Stimulated activated CD8-positive, alpha-beta memory T cell treated with anti-CD3 and anti-CD28 coated beads, Interleukin-12 subunit alpha, Interleukin-12 subunit beta, amount 100 ng/mL, for 1 hour (primary cell): ENCODE results near the gene SEMA4D.
A peak's percentile ranks its signal among the peaks of the same experiment; 100 is the strongest.
"Not testable (repeated sequence)": the region's sequence is repeated elsewhere in the genome, so short reads cannot be mapped to it uniquely, and the experiment has no call there.

Source experiments
- DNase-seq: peaks from one replicate; pipeline ENCODE4 v3.0.0-alpha.2; 2020; ENCODE audit warnings: low read depth

Gene SEMA4D

DNA sequence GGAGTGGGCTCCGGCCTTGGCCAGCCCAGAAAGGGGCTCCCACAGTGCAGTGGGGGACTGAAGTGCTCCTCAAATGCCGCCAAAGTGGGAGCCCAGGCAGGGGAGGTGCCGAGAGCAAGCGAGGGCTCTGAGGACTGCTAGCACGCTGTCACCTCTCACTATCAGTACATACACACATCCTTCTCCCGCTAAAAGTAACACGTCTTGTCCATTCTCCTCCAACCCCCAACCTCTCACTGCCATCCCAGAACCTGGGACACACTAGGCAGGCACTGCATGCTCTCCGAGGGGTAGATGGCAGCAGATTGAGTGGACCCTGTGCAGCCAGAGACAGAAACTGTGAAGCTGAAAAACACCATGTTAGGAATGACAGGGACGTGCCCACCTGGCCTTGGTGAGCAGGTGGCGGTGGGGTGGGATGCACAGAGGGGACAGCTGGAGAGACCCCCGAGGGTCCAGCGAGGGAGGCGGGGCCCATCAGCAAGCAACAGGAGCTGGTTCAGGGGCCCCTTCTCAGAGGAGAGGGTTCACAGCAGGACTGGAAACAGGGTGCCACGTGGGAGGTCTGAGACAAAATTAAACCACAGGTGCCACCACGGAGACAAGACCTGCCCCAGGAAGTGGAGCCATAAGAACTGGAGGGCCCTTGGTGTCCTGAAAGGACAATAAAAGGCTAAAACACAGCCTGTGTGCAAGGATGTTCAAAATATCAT lies 16.9 kb downstream of the SEMA4D start:
- no peak for DNase-seq

DNA sequence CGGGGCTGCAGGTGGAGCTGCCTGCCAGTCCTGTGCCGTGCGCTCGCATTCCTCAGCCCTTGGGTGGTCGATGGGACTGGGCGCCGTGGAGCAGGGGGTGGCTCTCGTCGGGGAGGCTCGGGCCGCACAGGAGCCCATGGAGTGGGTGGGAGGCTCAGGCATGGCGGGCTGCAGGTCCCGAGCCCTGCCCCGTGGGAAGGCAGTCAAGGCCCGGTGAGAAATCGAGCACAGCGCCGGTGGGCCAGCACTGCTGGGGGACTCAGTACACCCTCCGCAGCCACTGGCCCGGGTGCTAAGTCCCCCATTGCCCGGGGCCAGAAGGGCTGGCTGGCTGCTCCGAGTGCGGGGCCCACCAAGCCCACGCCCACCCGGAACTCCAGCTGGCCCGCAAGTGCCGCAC lies 17.5 kb downstream of the SEMA4D start:
- not testable (repeated sequence) for DNase-seq

DNA sequence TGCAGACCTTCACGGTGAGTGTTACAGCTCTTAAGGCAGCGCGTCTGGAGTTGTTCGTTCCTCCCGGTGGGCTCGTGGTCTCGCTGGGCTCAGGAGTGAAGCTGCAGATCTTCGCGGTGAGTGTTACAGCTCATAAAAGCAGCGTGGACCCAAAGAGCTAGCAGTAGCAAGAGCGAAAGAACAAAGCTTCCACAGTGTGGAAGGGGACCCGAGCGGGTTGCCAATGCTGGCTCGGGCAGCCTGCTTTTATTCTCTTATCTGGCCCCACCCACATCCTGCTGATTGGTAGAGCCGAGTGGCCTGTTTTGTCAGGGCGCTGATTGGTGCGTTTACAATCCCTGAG lies 18.3 kb downstream of the SEMA4D start:
- DNase-seq = not testable (repeated sequence)

DNA sequence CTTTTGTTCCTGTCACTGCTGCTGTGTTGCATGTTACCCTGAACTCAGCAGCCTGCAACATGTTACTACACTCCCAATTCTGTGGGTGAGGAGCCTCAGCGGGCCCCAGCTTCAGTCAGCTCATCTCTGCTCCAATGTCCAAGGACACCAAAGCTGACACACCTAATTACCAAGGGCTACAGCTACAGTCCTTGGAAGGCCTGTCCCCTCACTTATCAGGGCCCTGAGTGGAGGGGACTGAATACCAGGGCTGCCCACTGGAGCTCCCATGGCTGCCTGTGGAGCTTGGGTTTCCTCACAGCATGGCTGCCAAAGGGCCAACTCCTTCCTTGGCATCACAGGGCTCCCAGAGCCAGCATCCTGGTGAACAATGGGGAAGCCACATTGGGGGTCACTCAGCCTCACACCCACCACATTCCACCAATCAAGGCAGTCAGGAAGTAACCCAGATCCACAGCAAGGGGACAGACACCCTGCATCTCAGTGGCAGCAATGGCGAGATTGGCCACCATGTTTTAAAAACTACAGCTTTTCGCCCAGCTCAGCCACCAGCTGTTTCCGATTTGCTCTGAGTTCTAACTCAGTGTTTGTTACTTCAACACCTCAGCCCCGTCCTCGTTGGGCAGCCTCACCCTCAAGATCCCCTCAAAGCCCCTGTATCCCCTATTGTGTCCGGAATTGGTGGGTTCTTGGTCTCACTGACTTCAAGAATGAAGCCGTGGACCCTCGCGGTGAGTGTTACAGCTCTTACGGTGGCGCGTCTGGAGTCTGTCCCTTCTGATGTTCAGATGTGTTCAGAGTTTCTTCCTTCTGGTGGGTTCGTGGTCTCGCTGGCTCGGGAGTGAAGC lies 18.9 kb downstream of the SEMA4D start:
- DNase-seq = no peak

DNA sequence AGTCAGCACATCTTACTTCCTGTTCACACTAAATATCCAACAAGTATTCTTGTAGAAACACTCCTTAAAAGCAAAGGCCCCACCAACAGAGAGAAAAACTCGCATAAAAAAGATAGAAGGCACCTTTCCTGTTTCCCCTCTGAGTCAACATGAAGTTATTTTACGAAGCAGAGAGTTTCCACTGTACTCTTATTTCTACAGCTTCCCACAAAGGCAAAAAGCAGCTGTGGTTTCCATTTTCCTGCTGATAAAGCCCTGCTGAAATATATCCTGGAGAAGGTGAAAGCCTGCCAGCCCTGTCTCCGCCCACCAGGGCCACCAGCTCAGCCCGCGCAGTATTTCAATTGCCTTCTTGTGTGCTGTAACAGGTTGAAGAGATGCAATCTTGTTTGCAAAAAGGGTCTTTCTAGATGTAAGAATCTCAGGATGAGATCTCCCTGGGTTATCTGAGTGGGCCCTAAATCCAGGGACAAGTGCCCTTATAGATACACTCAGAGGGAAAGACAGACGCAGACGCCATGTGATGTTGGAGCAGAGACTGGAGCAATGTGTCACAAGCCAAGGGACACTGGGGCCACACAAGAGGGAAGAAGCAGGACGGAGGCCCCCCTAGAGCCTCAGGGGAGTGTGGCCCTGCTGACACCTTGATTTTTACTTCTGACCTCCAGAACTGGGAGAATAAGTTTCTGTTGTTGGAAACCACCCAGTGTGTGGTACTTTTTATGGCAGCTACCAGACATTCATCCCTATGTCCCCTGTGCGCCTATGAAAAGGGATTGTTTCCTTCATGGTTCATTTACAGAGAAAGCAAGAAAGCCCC lies 19.9 kb downstream of the SEMA4D start:
- peak; percentile 56 for DNase-seq

DNA sequence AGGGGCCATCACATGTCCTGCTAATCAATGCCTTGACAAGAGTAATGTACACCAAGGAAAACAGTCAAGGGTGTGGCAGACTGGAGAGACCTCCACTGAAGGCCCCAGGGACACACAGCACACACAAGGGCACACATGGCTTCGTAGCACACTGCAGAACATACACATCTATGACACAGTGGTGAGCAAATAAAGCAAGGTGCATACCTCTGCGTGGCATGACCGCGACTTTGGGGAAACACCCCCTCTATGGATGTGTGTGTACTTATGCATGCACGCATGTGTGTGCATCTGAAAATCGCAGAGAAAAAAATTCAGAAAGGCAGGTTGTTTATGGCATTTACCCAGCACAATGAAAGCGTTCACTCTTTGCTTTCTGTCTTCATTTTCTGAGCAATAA lies 20.5 kb downstream of the SEMA4D start:
- no peak for DNase-seq

DNA sequence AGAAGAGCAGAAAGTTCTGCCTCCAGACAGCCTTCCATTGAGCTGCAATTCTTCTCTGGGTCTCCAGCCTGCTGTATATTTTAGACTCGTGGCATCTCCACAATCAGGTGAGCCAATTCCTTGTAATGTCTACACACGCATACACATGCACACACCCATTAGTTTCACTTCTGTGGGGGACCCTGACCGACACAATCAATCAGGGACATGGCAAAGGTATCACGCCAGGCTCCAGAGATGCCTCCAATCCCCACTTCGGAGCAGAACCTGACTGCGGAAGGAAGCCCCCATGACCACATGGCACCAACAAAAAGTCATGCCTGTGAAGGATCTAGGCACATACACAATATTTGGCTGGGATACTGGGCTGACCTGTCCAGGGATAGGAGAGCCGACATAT lies 21.4 kb downstream of the SEMA4D start:
- no peak for DNase-seq

DNA sequence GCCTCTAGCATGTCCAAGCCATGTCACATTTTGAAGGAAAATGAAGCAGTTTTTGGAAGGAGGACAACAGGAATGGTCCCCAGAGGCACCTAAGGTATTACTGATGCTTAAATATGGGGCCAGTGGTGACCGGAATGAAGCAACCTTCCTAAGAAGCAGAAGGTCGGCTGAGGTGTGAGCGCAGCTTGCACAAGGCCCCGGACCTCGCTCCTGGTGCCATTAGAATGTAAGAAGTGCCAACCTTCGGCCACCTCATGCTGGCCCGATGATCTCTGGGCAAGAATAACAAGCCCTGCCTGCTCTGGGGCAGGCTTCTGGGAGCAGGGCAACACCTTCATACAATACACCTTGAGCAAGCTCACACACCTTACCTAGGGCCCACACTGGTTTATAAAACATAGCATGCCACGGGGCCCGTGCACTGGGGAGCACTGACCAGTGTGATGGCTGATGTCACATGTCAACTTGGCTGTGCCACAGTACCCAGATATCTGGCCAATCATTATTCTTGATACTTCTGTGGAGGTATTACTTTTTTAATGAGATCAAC lies 21.9 kb downstream of the SEMA4D start:
- DNase-seq = no peak

DNA sequence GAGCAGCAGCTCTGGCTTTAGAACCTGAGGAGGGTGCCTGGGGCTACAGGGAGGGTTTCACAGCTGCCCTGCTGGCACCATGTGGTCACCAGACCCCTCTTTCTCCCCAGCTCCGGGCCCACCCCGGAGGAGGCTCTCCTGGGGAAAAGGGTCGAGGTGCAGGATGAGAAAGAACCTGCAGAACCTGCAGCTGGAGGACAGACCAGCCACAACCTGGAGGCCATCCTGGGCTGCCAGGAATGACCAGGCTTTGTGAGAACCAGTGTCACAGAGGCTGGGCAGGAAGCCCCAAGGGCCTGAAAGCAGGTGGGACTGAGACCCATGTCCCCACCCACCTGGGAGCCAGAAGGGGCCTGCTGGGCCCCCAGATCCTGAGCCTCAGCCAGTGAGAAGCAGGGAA lies 23.0 kb downstream of the SEMA4D start:
- no peak for DNase-seq

DNA sequence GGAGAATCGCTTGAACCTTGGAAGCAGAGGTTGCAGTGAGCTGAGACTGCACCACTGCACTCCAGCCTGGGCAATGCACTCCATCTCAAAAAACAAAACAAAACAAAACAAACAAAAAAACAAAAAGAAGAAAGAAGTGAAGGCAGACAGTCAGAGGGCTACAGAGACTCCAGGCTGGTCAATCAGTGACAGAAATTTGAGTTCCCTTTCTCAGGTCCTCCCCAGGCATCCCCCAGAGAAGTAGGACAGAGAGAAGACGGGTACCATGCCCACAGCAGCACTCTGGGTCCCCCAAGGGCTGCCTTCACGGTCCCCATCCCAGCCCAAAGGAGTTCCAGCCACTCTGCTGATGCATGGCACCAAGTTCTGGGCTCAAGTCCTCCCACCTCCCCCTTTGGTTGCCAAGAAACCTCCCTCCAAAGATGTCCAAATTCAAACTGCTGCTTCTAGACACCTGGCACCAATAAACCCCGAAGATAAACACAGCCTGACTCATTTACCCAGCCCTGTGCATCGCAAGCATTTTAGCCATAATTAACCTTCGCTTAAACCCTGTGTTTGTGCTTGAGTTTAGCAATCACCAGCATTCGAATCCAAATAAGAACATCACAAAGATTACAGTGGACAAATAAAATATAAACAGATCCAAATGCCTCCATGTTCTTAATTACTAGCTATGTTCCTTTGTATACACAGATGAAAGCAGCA lies 24.0 kb downstream of the SEMA4D start:
- DNase-seq = no peak

DNA sequence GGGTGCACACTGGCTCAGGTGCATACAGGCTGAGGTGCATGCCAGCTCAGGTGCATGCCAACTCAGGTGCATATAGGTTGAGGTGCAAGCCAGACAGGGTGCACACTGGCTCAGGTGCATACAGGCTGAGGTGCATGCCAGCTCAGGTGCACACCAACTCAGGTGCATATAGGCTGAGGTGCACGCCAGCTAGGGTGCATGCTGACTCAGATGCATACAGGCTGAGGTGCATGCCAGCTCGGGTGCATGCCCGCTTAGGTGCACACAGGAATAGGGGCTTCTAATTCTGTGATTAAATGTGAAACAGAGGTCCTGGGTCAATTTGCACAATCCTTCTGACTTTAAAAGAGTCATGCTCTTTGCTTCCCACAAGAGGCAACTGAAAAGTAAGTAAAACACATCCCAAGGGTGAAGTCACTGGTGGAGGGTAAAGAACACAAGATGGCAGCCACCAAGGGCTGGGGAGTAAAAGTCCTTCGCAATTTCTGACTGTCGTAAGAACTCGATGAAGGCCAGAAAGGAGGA lies 26.1 kb downstream of the SEMA4D start:
- DNase-seq = not testable (repeated sequence)

DNA sequence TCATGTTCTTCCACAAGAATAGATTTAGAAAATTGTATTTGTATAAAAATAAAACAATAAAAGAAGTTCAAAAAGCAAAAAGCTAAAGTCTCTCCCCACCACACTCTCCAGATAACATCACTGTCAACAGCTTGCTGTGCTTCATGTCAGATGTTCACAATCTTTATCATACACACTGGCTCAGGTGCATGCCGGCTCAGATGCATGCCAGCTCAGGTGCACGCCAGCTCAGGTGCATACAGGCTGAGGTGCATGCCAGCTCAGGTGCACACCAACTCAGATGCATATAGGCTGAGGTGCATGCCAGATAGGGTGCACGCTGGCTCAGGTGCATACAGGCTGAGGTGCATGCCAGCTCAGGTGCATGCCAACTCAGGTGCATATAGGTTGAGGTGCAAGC lies 26.5 kb downstream of the SEMA4D start:
- DNase-seq = no peak

DNA sequence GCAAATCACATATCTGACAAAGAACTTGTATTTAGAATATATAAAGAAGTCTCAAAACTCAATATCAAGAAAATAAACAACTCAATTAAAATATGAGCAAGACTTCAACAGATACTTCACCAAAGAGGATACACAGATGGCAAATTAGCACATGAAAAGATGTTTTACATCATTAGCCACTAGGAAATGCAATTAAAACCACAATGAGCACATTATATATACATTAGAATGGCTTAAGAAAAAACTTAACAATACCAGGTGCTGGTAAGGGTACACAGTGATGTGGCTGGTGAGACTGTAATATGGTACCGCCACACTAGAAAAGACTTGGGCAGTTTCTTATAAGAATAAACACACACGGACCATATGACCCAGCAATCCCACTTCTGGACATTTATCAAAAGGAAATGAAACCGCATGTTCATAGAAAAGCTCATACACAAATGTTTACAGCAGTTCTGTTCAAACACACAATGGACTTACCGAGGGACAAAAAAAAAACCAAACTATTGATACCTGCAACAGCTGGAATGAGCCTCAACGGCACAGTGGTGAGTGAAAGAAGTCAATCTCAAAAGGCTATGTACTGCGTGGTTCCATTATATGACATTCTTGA lies 27.6 kb downstream of the SEMA4D start:
- DNase-seq = no peak

DNA sequence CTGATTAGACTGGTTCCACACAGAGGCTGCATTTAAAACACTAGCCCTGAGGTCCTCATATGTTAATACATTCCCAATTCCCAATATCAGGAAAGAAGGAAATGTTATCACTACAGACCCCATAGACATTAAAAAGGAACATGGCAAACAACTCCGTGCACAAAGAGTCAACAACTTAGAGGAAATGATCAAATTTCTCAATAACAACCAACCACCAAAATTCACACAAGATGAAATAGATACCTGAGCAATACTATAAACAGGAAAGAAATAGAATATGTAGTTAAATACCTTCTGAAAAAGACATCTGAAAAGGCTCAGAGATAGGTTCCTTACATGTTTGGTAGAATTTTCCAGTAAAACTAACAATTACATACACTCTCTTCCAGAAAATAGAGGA lies 28.9 kb downstream of the SEMA4D start:
- no peak for DNase-seq

DNA sequence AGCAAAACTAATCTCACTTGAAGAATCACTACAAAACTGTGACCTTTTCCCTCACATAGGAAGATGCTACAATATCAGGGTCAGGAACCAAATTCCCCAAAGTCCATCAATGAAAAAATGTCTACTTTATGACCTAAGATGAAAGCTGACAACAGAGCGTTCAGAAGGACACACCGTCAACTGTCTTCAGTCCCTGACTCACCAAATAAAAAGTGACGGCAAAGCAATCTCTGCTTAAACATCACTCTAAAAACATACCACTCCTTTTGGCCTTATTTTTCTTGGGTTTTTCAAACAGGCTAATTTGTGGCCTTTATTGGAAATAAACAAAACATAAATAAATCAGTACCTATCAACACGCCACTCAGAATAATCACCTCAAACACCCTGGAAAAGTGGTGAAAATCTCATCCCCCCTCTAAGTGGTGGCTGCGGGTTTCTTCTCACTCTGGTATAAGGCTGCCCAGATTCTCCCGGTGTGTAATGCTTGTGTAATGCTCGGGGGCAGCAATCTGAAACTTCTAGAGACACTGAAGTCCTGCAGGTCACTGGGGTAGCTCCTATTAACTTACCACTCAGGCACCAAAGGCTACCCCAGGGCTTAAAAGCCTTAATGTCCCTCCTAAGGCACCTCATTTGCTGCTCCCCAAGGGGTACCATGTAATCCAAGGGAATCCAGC lies 29.5 kb downstream of the SEMA4D start:
- no peak for DNase-seq

DNA sequence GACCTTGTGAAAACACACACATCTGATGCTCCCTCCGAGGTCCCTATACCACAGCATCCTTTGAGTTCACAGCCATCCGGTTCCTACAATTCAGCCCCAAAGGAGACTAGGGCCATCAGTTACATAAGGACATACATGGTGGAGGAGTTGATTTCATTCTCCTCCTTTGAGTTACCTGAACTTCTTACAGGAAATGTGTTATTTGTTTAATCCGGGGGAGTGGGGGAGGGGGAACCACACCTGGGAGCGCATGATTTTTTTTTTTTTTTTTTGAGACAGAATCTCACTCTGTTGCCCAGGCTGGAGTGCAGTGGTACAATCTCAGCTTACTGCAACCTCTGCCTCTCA lies 30.7 kb downstream of the SEMA4D start:
- no peak for DNase-seq

DNA sequence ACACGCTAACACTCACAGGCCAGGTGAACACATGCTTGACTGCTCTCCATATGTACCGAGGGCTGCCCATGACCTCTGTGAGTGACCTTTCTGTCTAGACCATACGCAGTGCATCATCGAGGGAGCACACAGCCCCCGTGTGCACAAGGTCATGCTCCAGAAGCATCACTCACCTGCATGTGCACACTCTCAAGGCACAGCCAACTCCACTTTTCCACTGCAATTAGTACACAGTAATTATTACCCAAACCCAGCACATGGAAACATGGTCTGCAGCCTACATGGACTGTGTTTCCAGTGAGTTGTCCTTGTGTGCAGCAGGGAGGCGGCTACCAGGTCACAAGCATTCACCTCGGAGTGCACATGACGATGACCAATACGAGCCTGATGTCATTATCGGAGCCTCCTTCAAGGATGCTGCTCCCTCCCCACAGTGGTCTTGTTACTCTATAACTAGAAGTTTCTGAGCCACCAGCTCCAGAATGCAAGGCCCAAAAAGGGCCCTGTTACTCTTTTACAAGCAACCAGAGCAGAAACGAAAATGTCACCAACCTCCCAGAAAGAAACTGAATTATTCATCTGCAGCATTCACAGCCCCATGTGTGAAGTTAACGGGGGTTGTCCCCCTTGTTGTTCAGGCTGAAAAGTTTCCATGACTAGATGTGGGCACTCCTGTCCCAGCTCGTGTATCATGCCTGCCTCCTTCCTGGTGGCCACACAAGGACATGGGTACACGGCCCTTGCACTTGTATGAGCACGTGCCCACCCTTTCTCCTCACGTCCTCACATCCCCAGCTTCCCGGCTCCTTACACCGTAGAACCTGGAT lies 31.2 kb downstream of the SEMA4D start:
- no peak for DNase-seq

DNA sequence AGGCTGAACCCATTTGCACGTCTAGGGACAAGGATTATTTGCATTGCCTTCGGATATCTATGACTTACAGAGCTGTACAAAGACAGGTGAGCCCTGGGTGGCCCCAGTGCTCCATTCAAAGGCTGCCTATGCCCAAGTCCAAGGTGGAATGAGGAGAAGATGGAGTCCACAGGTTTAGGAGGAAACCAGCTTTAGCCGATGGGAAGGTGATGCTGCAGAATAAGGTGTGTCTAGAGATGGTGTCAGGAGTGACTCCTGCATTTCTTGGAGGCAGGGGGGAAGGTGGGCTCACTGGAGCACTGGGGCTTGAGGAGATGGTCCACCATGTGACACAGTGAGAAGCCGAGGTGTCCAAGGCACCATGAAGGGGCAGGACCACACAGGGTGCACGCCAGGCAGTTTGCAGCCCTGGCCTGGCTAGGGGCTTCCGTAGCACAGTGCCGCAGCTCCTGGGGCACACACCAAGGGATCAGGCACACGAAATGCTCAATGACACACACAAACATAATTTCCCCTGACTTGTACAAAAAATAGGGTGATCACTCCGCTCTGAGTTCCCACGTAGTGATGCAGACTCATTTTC lies 32.1 kb downstream of the SEMA4D start:
- no peak for DNase-seq

DNA sequence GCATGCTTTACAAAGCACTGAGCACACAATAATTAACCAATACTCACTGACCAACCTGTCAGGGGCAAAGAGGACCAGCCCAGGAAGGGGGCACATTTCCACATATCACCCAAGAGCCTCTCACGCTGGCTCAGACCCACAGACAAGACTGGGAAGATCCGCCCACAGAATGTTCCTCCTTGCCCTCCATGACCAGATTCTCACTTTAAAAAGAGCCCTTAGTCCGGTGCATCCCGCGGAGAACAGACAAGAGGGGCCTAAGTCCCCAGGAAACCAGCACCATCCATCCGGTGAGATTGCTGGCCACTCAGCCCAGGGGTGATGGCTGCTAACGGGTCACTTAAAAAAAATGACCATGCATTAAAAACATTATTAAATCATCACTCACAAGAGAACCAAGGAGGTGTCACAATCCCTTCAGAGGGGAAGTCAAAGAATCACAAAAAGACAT lies 32.9 kb downstream of the SEMA4D start:
- DNase-seq = no peak
